SHP77 (cell line): ENCODE data around the gene RND1.

Experiments used
- DNase-seq, 2 experiments: peaks; one replicate each; lab custom pipeline; 2025; lab: John Stamatoyannopoulos, UW

The RND1 gene

GRCh38 chr12:48827026-48827425, 38.6 kb downstream of the RND1 start:
- no peak for DNase-seq

- DNase-seq, result no peak
These were observed 39.3 kb downstream of the RND1 start for GRCh38 chr12:48826209-48826855.

- no peak for DNase-seq
These were observed 40.8 kb downstream of the RND1 start for GRCh38 chr12:48824905-48825304.

- no peak for DNase-seq
These were observed 41.6 kb downstream of the RND1 start for GRCh38 chr12:48824112-48824511.

GRCh38 chr12:48823281-48823680, 42.4 kb downstream of the RND1 start:
- DNase-seq, result no peak

GRCh38 chr12:48822711-48823110, 43.0 kb downstream of the RND1 start:
- DNase-seq, result no peak

GRCh38 chr12:48822139-48822538, 43.5 kb downstream of the RND1 start:
- DNase-seq, result no peak

GRCh38 chr12:48819986-48820725, 45.5 kb downstream of the RND1 start:
- no peak for DNase-seq

GRCh38 chr12:48818831-48819590, 46.7 kb downstream of the RND1 start:
- DNase-seq, result no peak

- peak; percentile 50 to 65 for DNase-seq
These were observed 47.5 kb downstream of the RND1 start, which contains the start of gene CACNB3 for GRCh38 chr12:48817873-48818830. TSS of gene CACNB3 (plus strand) at chr12:48818496. CDS start at chr12:48818930, 434 bp downstream.

GRCh38 chr12:48816143-48816854, 49.4 kb downstream of the RND1 start:
- DNase-seq, result no peak

- DNase-seq, result peak; percentile 63 to 69
These were observed 50.3 kb downstream of the RND1 start for GRCh38 chr12:48815126-48816110.

GRCh38 chr12:48814262-48815125, 51.2 kb downstream of the RND1 start:
- DNase-seq, result peak; percentile 54 to 56

GRCh38 chr12:48813465-48814261, 52.0 kb downstream of the RND1 start:
- no peak for DNase-seq

- DNase-seq, result no peak
These were observed 53.3 kb downstream of the RND1 start for GRCh38 chr12:48812389-48812788.

- no peak for DNase-seq
These were observed 54.1 kb downstream of the RND1 start for GRCh38 chr12:48811437-48812090.

GRCh38 chr12:48810903-48811431, 54.7 kb downstream of the RND1 start:
- no peak for DNase-seq
